CD14-positive monocyte (primary cell): ENCODE results near the gene PDE6G. TPM values are rescaled to one million over a fixed set of nuclear protein-coding genes. Genes with fewer than 3 reads are reported as not detected.

Experiments
- DNase-seq, 3 donors: peaks; one replicate each; pipeline ENCODE4 v3.0.0-alpha.2; 2011 to 2022
- H2AFZ ChIP-seq: 2 replicates; pipeline ENCODE4 v1.6.0; 2012; ENCODE audit warnings: mild to moderate bottlenecking, low read depth, low read length, inconsistent platforms; ENCODE audit not compliant: insufficient read depth, poor library complexity, severe bottlenecking
- H3K27ac ChIP-seq, 2 donors: 1 replicate in 1 of 2; 2 replicates in 1 of 2; pipeline ENCODE4 v1.5.1; 2012 to 2013; ENCODE audit warnings: low read length in 2 of 2, control low read depth in 1 of 2, inconsistent platforms in 1 of 2, low read depth in 1 of 2, mild to moderate bottlenecking in 1 of 2
- H3K27me3 ChIP-seq, 2 donors: one replicate each; pipeline versions ENCODE4 v1.6.0 to v1.6.1; 2011 to 2013; ENCODE audit warnings: low read length in 2 of 2; ENCODE audit not compliant: control insufficient read depth in 2 of 2, insufficient read depth in 2 of 2
- H3K36me3 ChIP-seq, 2 donors: replicated peaks in 1 of 2; 1 replicate in 1 of 2; 2 replicates in 1 of 2; pipeline versions ENCODE4 v1.5.1 to v1.6.1; 2012 to 2013; ENCODE audit warnings: low read length in 2 of 2, control low read depth in 1 of 2, inconsistent platforms in 1 of 2, mild to moderate bottlenecking in 1 of 2; ENCODE audit not compliant: insufficient read depth in 2 of 2, control insufficient read depth in 1 of 2
- H3K4me1 ChIP-seq, 2 donors: 1 replicate in 1 of 2; 2 replicates in 1 of 2; pipeline versions ENCODE4 v1.5.1 to v1.6.1; 2012 to 2013; ENCODE audit warnings: low read length in 2 of 2, control low read depth in 1 of 2, inconsistent platforms in 1 of 2, mild to moderate bottlenecking in 1 of 2, moderate library complexity in 1 of 2; ENCODE audit not compliant: insufficient read depth in 2 of 2, control insufficient read depth in 1 of 2
- H3K4me2 ChIP-seq: replicated peaks from 2 replicates; pipeline ENCODE3; 2012; ENCODE audit warnings: low read length, moderate library complexity, mild to moderate bottlenecking; ENCODE audit not compliant: poor library complexity, severe bottlenecking; ENCODE audit errors: extremely low read depth
- H3K4me3 ChIP-seq, 3 experiments: fragments of 200-600 bp in 1 of 3; sonication (generic) in 1 of 3; replicated peaks in 1 of 3; 1 replicate in 2 of 3; 2 replicates in 1 of 3; pipeline ENCODE4 v1.5.1; 2011 to 2013; ENCODE audit warnings: low read length in 3 of 3, mild to moderate bottlenecking in 3 of 3, control low read depth in 2 of 3, low read depth in 2 of 3, inconsistent platforms in 1 of 3, moderate library complexity in 1 of 3
- H3K79me2 ChIP-seq: 2 replicates; pipeline ENCODE4 v1.6.0; 2012; ENCODE audit warnings: mild to moderate bottlenecking, control low read depth, inconsistent platforms, low read length, moderate library complexity; ENCODE audit not compliant: insufficient read depth
- H3K9ac ChIP-seq: 2 replicates; pipeline ENCODE4 v1.6.0; 2017; ENCODE audit warnings: low read length, mild to moderate bottlenecking; ENCODE audit not compliant: insufficient read depth, poor library complexity, severe bottlenecking
- H3K9me3 ChIP-seq, 2 donors: replicated peaks in 1 of 2; 1 replicate in 1 of 2; 2 replicates in 1 of 2; pipeline versions ENCODE4 v1.5.1 to v1.6.1; 2012 to 2013; ENCODE audit warnings: low read length in 2 of 2, control low read depth in 1 of 2; ENCODE audit not compliant: control insufficient read depth in 1 of 2, insufficient read depth in 1 of 2
- H4K20me1 ChIP-seq: 2 replicates; pipeline ENCODE4 v1.6.0; 2012; ENCODE audit warnings: mild to moderate bottlenecking, low read length, control low read depth, moderate library complexity; ENCODE audit not compliant: insufficient read depth
- H3K27ac Mint-ChIP-seq, 7 donors: one replicate each; pipeline ENCODE4 v1.8.0; 2020; ENCODE audit warnings: mild to moderate bottlenecking in 7 of 7, mixed read lengths in 7 of 7, moderate library complexity in 6 of 7, inconsistent platforms in 2 of 7
- H3K27me3 Mint-ChIP-seq, 3 donors: one replicate each; pipeline ENCODE4 v1.8.0; 2021 to 2022; ENCODE audit warnings: low read depth in 3 of 3, mild to moderate bottlenecking in 3 of 3, mixed read lengths in 3 of 3, moderate library complexity in 3 of 3, inconsistent platforms in 1 of 3
- H3K36me3 Mint-ChIP-seq, 2 donors: one replicate each; pipeline ENCODE4 v1.8.0; 2020; ENCODE audit warnings: mixed read lengths in 2 of 2, inconsistent platforms in 1 of 2, mild to moderate bottlenecking in 1 of 2
- H3K4me1 Mint-ChIP-seq: one replicate; pipeline ENCODE4 v1.8.0; 2020; ENCODE audit warnings: mild to moderate bottlenecking, mixed read lengths
- H3K4me3 Mint-ChIP-seq, 2 donors: one replicate each; pipeline ENCODE4 v1.8.0; 2020; ENCODE audit warnings: mild to moderate bottlenecking in 2 of 2, mixed read lengths in 2 of 2, moderate library complexity in 1 of 2
- H3K9me3 Mint-ChIP-seq, 7 donors: one replicate each; pipeline ENCODE4 v1.8.0; 2020 to 2022; ENCODE audit warnings: mixed read lengths in 7 of 7, mild to moderate bottlenecking in 6 of 7, moderate library complexity in 6 of 7, inconsistent platforms in 2 of 7
- WGBS: methylation state at CpG from one replicate; pipeline ENCODE4 v1.1.5; 2013; ENCODE audit warnings: missing lambda C conversion rate; ENCODE audit not compliant: insufficient coverage; 5-methylcytosine and 5-hydroxymethylcytosine counted together
- intact Hi-C, 2 donors: fragments of 100-400 bp; cut with micrococcal nuclease; formaldehyde crosslinking; loops; one replicate each; pipeline versions ENCODE4 v1.15.0 to v1.15.1; 2023
- polyA plus RNA-seq, 3 donors: library from polyadenylated mRNA; depleted of rRNA in 1 of 3; unstranded in 2 of 3; stranded (reverse) in 1 of 3; fragments of 300-500 nt in 2 of 3; fragments of >200 nt in 1 of 3; fragmentation: Illumina TruSeq in 2 of 3; gene quantifications; 1 replicate in 2 of 3; 2 replicates in 1 of 3; pipeline ENCODE4 v1.2.3, GENCODE V29; 2012 to 2021
- TF ChIP-seq, protein P1 (sequence below): fragments of 200-600 bp; IDR thresholded peaks from one replicate; pipeline ENCODE4 v1.8.0; 2022; ENCODE audit warnings: antibody characterized with exemption, mild to moderate bottlenecking

The PDE6G gene
- polyA plus RNA-seq, 3 donors: 8.9 to 12.0 (median 11.5) TPM

DNA sequence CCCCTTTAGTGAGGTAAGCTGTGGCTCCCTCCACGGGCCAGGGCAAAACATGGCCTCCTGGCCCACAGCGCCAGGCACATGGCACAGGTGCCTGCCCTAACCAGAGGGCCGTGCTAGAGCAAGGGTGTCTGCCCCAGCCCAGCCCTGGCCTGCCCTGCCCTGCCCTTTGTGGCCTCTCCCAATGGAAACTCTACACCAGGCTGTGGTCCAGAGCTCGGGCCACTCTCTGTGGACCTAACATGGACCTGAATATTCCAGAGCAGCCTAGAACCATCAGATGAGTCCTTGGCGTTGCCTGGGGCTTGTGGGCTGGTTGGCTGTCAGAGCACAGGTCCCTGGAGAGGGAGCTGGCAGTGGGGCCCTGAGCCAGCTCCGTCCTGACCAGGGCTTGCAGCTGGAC is 38.9 kb upstream of the PDE6G start:
- H3K79me2 ChIP-seq: peaks cover 38% of the 10 kb centered on the region
- no peaks in the 10 kb centered on the region for H3K4me1 ChIP-seq
- peaks cover 93% of the 10 kb centered on the region for H4K20me1 ChIP-seq
- no peak overlapping the region for H3K9ac ChIP-seq
- no peak for DNase-seq
- peaks cover 87 to 98% of the 10 kb centered on the region in 2 donors for H3K36me3 ChIP-seq
- TF ChIP-seq, protein P1, sequence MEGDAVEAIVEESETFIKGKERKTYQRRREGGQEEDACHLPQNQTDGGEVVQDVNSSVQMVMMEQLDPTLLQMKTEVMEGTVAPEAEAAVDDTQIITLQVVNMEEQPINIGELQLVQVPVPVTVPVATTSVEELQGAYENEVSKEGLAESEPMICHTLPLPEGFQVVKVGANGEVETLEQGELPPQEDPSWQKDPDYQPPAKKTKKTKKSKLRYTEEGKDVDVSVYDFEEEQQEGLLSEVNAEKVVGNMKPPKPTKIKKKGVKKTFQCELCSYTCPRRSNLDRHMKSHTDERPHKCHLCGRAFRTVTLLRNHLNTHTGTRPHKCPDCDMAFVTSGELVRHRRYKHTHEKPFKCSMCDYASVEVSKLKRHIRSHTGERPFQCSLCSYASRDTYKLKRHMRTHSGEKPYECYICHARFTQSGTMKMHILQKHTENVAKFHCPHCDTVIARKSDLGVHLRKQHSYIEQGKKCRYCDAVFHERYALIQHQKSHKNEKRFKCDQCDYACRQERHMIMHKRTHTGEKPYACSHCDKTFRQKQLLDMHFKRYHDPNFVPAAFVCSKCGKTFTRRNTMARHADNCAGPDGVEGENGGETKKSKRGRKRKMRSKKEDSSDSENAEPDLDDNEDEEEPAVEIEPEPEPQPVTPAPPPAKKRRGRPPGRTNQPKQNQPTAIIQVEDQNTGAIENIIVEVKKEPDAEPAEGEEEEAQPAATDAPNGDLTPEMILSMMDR: no peak
- no peak overlapping the region for H3K27ac ChIP-seq
- intact Hi-C loops: no loop called here
- no peaks in the 10 kb centered on the region for H3K27me3 ChIP-seq
- H3K27me3 Mint-ChIP-seq: peaks cover 0 to 1% (median 0%) of the 10 kb centered on the region in 3 donors
- H3K27ac Mint-ChIP-seq: peak overlapping the region in 1 of 7 donors; percentile 36
- no peaks in the 10 kb centered on the region for H3K4me1 Mint-ChIP-seq
- 96% methylated on average over 3 of the region's 6 CpGs for WGBS
- H2AFZ ChIP-seq: no peak overlapping the region
- H3K4me2 ChIP-seq: no peak overlapping the region
- H3K4me3 ChIP-seq: no peak overlapping the region
- H3K9me3 Mint-ChIP-seq: peaks cover 0 to 2% (median 0%) of the 10 kb centered on the region in 7 donors
- no peak overlapping the region for H3K4me3 Mint-ChIP-seq
- peaks cover 62 to 99% of the 10 kb centered on the region in 2 donors for H3K36me3 Mint-ChIP-seq
- H3K9me3 ChIP-seq: no peaks in the 10 kb centered on the region

DNA sequence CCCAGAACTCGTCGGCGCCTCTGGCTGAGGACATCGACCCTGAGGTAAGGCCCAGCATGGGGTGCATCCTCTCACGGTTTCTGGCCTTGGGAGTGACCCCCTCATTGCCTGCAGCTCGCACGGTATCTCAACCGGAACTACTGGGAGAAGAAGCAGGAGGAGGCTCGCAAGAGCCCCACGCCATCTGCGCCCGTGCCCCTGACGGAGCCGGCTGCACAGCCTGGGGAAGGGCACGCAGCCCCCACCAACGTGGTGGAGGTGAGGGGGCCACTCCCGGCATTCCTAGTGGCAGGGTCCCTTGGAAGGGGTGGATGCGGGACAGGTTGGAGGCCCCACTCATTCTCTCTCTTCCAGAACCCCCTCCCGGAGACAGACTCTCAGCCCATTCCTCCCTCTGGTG is 38.5 kb upstream of the PDE6G start:
- Histone ChIP-seq H3K79me2 (peaks cover 40% of the 10 kb centered on the region), H3K36me3 (peaks cover 91 to 100% of the 10 kb centered on the region in 2 donors), H4K20me1 (peaks cover 96% of the 10 kb centered on the region), H2AFZ (no peak overlapping the region), H3K4me2 (no peak overlapping the region), H3K4me3 (no peak overlapping the region), H3K27ac (no peak overlapping the region), H3K27me3 (no peaks in the 10 kb centered on the region), H3K9ac (no peak overlapping the region), H3K4me1 (no peaks in the 10 kb centered on the region), H3K9me3 (no peaks in the 10 kb centered on the region)
- H3K4me3 Mint-ChIP-seq: no peak overlapping the region
- DNase-seq: no peak
- intact Hi-C loops: no loop called here
- no peak overlapping the region for H3K27ac Mint-ChIP-seq
- WGBS: 99% methylated on average over 13 of the region's 19 CpGs
- H3K4me1 Mint-ChIP-seq: no peaks in the 10 kb centered on the region
- TF ChIP-seq, protein P1: no peak
- peaks cover 0 to 1% (median 0%) of the 10 kb centered on the region in 3 donors for H3K27me3 Mint-ChIP-seq
- peaks cover 0 to 2% (median 0%) of the 10 kb centered on the region in 7 donors for H3K9me3 Mint-ChIP-seq
- H3K36me3 Mint-ChIP-seq: peaks cover 65 to 99% of the 10 kb centered on the region in 2 donors
